Osteoblast (primary cell): Measurements from ENCODE around the gene MRPL44. TPM values are rescaled to one million over a fixed set of nuclear protein-coding genes. Genes with fewer than 3 reads are reported as not detected.

Source experiments
- DNase-seq: peaks from one replicate; pipeline ENCODE4 v3.0.0; 2011; ENCODE audit warnings: low spot score, mixed read lengths; ENCODE audit not compliant: insufficient read length; ENCODE audit errors: missing footprints
- H2AFZ ChIP-seq: 2 replicates; pipeline ENCODE4 v1.6.0; 2011; ENCODE audit warnings: mild to moderate bottlenecking, low read length
- H3K27ac ChIP-seq: 2 replicates; pipeline ENCODE4 v1.5.1; 2011; ENCODE audit warnings: mild to moderate bottlenecking, low read depth, low read length, moderate library complexity
- H3K27me3 ChIP-seq: 2 replicates; pipeline ENCODE4 v1.6.0; 2012; ENCODE audit warnings: mild to moderate bottlenecking, control low read depth, inconsistent platforms, low read length, moderate library complexity; ENCODE audit not compliant: insufficient read depth
- H3K36me3 ChIP-seq: 2 replicates; pipeline ENCODE4 v1.5.1; 2011; ENCODE audit warnings: mild to moderate bottlenecking, low read length, control low read depth, moderate library complexity; ENCODE audit not compliant: insufficient read depth
- H3K4me1 ChIP-seq: 2 replicates; pipeline ENCODE4 v1.5.1; 2011; ENCODE audit warnings: mild to moderate bottlenecking, low read length, control low read depth, moderate library complexity; ENCODE audit not compliant: insufficient read depth
- H3K4me2 ChIP-seq: 2 replicates; pipeline ENCODE4 v1.6.0; 2011; ENCODE audit warnings: mild to moderate bottlenecking, low read length; ENCODE audit not compliant: insufficient read depth
- H3K4me3 ChIP-seq: fragments of 200-600 bp; sonication (generic); 3 replicates; pipeline ENCODE4 v1.5.1; 2012; ENCODE audit warnings: mild to moderate bottlenecking, low read length, inconsistent platforms; ENCODE audit not compliant: insufficient read depth
- H3K79me2 ChIP-seq: 2 replicates; pipeline ENCODE4 v1.6.0; 2012; ENCODE audit warnings: mild to moderate bottlenecking, low read length, control low read depth, inconsistent platforms; ENCODE audit not compliant: insufficient read depth
- H3K9me3 ChIP-seq: 2 replicates; pipeline ENCODE4 v1.5.1; 2011; ENCODE audit warnings: low read depth, low read length, control low read depth
- H4K20me1 ChIP-seq: 2 replicates; pipeline ENCODE4 v1.6.0; 2012; ENCODE audit warnings: mild to moderate bottlenecking, low read length, control low read depth; ENCODE audit not compliant: insufficient read depth
- CTCF ChIP-seq: IDR thresholded peaks from 2 replicates; pipeline ENCODE4 v1.5.1; 2011; ENCODE audit warnings: mild to moderate bottlenecking, low read depth, low read length, moderate library complexity; ENCODE audit errors: extremely low read depth
- total RNA-seq: library from RNA; depleted of rRNA; stranded (reverse); fragments of >200 nt; gene quantifications from 2 replicates; pipeline ENCODE4 v1.2.3, GENCODE V29; 2012

Gene MRPL44
- total RNA-seq, 1 donor: 29.3 TPM

DNA sequence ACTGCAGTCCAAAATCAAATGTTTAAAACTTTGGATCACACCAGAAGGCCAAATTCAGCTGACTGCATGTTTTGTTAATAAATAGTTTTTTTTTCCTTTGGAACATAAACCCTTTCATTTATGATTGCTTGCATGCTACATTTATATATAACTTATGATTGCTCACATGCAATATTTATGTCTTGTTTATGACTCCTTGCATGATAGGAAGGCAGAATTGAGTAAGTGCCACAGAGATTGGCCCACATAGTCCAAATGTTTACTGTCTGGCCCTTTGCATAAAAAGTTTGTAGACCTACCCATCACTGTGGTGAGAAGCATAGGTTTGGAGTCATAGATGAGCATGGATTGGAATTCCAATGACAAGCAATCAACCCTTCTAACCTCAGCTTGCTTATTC, 42.9 kb upstream of the MRPL44 start:
- H3K27ac ChIP-seq: no peak overlapping the region
- no peak overlapping the region for H3K4me3 ChIP-seq
- no peak overlapping the region for H2AFZ ChIP-seq
- H3K79me2 ChIP-seq: peaks cover 88% of the 10 kb centered on the region
- no peak for TF ChIP-seq CTCF
- H3K9me3 ChIP-seq: no peaks in the 10 kb centered on the region
- no peak for DNase-seq
- peaks cover 42% of the 10 kb centered on the region for H3K36me3 ChIP-seq
- peaks cover 12% of the 10 kb centered on the region for H3K4me1 ChIP-seq
- no peak overlapping the region for H3K4me2 ChIP-seq
- H4K20me1 ChIP-seq: peaks cover 26% of the 10 kb centered on the region
- no peaks in the 10 kb centered on the region for H3K27me3 ChIP-seq

DNA sequence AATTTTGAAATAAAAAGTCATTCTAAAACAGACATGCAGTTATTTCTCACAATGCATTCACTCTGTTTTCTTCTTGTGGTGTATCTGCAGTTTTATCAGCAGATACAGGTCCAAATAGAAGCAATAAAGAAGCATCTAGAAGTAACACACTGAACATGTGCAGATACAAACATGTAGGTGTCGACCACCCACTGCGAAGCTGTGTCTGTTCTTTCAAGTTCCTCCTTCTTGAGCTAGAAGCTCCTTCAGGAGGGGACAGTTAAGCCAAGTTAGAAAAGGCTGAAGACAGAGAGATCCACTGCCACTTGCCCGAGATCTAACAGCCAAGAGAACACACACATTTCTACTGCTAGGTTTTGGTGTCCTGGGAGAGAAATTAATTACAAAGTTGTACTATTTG, 42.2 kb upstream of the MRPL44 start:
- H3K4me1 ChIP-seq: peaks cover 12% of the 10 kb centered on the region
- H3K36me3 ChIP-seq: peaks cover 36% of the 10 kb centered on the region
- no peak overlapping the region for H3K4me3 ChIP-seq
- H3K79me2 ChIP-seq: peaks cover 88% of the 10 kb centered on the region
- no peak for TF ChIP-seq CTCF
- DNase-seq: no peak
- no peak overlapping the region for H3K27ac ChIP-seq
- no peaks in the 10 kb centered on the region for H3K9me3 ChIP-seq
- H4K20me1 ChIP-seq: peaks cover 27% of the 10 kb centered on the region
- no peak overlapping the region for H3K4me2 ChIP-seq
- no peak overlapping the region for H2AFZ ChIP-seq
- H3K27me3 ChIP-seq: no peaks in the 10 kb centered on the region

GRCh38 chr2:223916181-223916920, 40.9 kb upstream of the MRPL44 start:
- no peaks in the 10 kb centered on the region for H3K9me3 ChIP-seq
- no peak overlapping the region for H3K27ac ChIP-seq
- no peak overlapping the region for H2AFZ ChIP-seq
- H3K4me3 ChIP-seq: no peak overlapping the region
- TF ChIP-seq CTCF: no peak
- no peak for DNase-seq
- peaks cover 33% of the 10 kb centered on the region for H4K20me1 ChIP-seq
- H3K27me3 ChIP-seq: no peaks in the 10 kb centered on the region
- no peak overlapping the region for H3K4me2 ChIP-seq
- H3K79me2 ChIP-seq: peaks cover 88% of the 10 kb centered on the region
- H3K36me3 ChIP-seq: peaks cover 34% of the 10 kb centered on the region
- H3K4me1 ChIP-seq: peaks cover 12% of the 10 kb centered on the region

- Histone ChIP-seq H4K20me1 (peaks cover 43% of the 10 kb centered on the region), H3K27ac (peak overlapping the region; percentile 47), H3K4me2 (peak overlapping the region; percentile 17)
These were observed 38.6 kb upstream of the MRPL44 start for GRCh38 chr2:223918671-223919134.

More at GRCh38 chr2:223918671-223919134, 38.6 kb upstream of the MRPL44 start:
- peaks cover 28% of the 10 kb centered on the region for H3K36me3 ChIP-seq
- H3K79me2 ChIP-seq: peaks cover 88% of the 10 kb centered on the region
- H3K4me1 ChIP-seq: peaks cover 12% of the 10 kb centered on the region
- peak overlapping the region; percentile 17 for H3K4me3 ChIP-seq
- H3K9me3 ChIP-seq: no peaks in the 10 kb centered on the region
- TF ChIP-seq CTCF: no peak
- H3K27me3 ChIP-seq: no peaks in the 10 kb centered on the region
- peak; percentile 80 for DNase-seq
- peak overlapping the region; percentile 37 for H2AFZ ChIP-seq
